ENCODE results near the gene MTHFD1L. TPM values are rescaled to one million over a fixed set of nuclear protein-coding genes. Genes with fewer than 3 reads are reported as not detected.
"Not testable (repeated sequence)": the region's sequence is repeated elsewhere in the genome, so short reads cannot be mapped to it uniquely, and the experiment has no call there.

MTHFD1L gene
- total RNA-seq, 3 donors from 2014 or later (not counting 1 experiment from before 2014, with no cell fraction given): 3.8 to 4.5 (median 4.3) TPM

DNA sequence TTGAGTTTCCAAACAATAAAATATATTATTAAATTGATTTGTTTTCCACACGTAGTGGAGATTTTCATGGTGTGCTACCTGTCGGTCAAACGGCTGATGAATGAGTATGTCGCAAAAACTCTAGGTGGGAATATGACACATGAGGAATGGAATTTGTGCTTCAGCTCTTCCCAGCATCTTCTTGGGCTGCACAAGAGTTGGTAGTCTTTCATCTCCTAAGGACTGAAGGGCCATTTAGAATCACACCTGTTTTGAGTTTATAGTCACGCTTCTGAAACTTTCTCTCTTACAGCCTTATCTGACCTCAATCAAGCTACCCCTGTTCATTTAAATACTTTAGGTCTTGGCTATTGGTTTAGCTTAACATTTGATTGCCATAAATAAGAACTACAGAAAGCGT is 216.6 kb downstream of the MTHFD1L start:
- ATAC-seq: no peak
- Histone ChIP-seq H3K27me3 (ENCODE audit: control insufficient read depth, insufficient read depth, low read length) (no peaks in the 10 kb centered on the region), H3K36me3 (ENCODE audit: control insufficient read depth, insufficient read depth, low read length) (no peaks in the 10 kb centered on the region), H3K4me1 (ENCODE audit: control insufficient read depth, insufficient read depth, low read length) (no peaks in the 10 kb centered on the region), H3K4me3 (ENCODE audit: low read length) (no peak overlapping the region), H3K9me3 (ENCODE audit: control insufficient read depth, insufficient read depth, low read length) (no peaks in the 10 kb centered on the region), H3K27ac (ENCODE audit: low read length) (no peak overlapping the region)
- no peak for DNase-seq
- Mint-ChIP-seq H3K9me3 (no peaks in the 10 kb centered on the region), H3K27ac (no peak overlapping the region), H3K4me3 (no peak overlapping the region), H3K4me1 (no peaks in the 10 kb centered on the region), H3K27me3 (ENCODE audit: low read depth in 2 of 2) (no peaks in the 10 kb centered on the region), H3K36me3 (no peaks in the 10 kb centered on the region)
- 83% methylated on average over 5 of the region's 6 CpGs for WGBS (ENCODE audit: insufficient coverage)
- TF ChIP-seq, protein P1, sequence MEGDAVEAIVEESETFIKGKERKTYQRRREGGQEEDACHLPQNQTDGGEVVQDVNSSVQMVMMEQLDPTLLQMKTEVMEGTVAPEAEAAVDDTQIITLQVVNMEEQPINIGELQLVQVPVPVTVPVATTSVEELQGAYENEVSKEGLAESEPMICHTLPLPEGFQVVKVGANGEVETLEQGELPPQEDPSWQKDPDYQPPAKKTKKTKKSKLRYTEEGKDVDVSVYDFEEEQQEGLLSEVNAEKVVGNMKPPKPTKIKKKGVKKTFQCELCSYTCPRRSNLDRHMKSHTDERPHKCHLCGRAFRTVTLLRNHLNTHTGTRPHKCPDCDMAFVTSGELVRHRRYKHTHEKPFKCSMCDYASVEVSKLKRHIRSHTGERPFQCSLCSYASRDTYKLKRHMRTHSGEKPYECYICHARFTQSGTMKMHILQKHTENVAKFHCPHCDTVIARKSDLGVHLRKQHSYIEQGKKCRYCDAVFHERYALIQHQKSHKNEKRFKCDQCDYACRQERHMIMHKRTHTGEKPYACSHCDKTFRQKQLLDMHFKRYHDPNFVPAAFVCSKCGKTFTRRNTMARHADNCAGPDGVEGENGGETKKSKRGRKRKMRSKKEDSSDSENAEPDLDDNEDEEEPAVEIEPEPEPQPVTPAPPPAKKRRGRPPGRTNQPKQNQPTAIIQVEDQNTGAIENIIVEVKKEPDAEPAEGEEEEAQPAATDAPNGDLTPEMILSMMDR (IDR thresholded peaks at IDR 0.05): no peak
- intact Hi-C loops (cut with micrococcal nuclease): no loop called here

DNA sequence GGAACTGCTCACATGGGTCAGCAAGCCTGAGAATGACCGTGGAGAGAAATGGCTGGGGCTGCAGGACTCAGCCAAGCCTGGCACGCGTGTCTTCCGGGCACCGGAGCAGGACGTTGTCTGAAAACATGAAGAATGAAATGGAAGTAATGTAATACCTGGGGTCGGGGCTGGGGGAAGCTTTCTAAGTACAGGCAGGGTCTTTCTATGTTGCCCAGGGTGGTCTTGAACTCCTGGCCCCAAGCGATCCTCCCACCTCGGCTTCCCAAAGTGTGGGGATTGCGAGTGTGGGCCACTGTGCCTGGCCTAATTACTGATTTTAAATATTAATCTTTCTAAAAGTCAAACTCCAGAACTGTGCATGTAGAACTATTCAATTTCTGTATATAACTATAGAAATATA is 218.8 kb downstream of the MTHFD1L start:
- no peak for DNase-seq
- no peak overlapping the region for H3K4me3 Mint-ChIP-seq
- H3K27me3 Mint-ChIP-seq (ENCODE audit: low read depth in 2 of 2): no peaks in the 10 kb centered on the region
- no peak overlapping the region for H3K27ac Mint-ChIP-seq
- TF ChIP-seq, protein P1 (IDR thresholded peaks at IDR 0.05): no peak
- no peaks in the 10 kb centered on the region for H3K9me3 Mint-ChIP-seq
- Histone ChIP-seq H3K9me3 (ENCODE audit: control insufficient read depth, insufficient read depth, low read length) (no peaks in the 10 kb centered on the region), H3K36me3 (ENCODE audit: control insufficient read depth, insufficient read depth, low read length) (no peaks in the 10 kb centered on the region), H3K4me3 (ENCODE audit: low read length) (no peak overlapping the region), H3K27ac (ENCODE audit: low read length) (no peak overlapping the region), H3K4me1 (ENCODE audit: control insufficient read depth, insufficient read depth, low read length) (no peaks in the 10 kb centered on the region), H3K27me3 (ENCODE audit: control insufficient read depth, insufficient read depth, low read length) (no peaks in the 10 kb centered on the region)
- no peak for ATAC-seq
- 97% methylated on average over 10 of the region's 10 CpGs for WGBS (ENCODE audit: insufficient coverage)
- no peaks in the 10 kb centered on the region for H3K36me3 Mint-ChIP-seq
- no peaks in the 10 kb centered on the region for H3K4me1 Mint-ChIP-seq
- intact Hi-C loops (cut with micrococcal nuclease): no loop called here

DNA sequence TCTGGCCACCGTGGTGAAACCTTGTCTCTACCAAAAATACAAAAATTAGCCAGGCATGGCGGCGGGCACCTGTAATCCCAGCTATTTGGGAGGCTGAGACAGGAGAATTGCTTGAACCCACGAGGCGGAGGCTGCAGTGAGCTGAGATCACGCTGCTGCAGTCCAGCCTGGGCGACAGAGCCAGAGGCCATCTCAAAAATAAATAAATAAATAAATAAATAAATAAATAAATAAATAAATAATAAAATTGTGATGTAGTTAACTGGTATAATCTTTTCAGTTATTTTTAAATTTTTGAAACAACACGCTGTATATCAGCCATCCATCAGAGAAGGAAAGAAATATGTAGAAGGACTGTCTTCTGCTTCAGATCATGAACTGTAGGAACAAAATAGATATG is 221.6 kb downstream of the MTHFD1L start:
- H3K27me3 ChIP-seq (ENCODE audit: control insufficient read depth, insufficient read depth, low read length); H3K4me1 Mint-ChIP-seq; intact Hi-C loops (cut with micrococcal nuclease); H3K27ac Mint-ChIP-seq; ATAC-seq; H3K36me3 Mint-ChIP-seq; H3K4me3 ChIP-seq (ENCODE audit: low read length); H3K27ac ChIP-seq (ENCODE audit: low read length); H3K9me3 ChIP-seq (ENCODE audit: control insufficient read depth, insufficient read depth, low read length); DNase-seq; H3K27me3 Mint-ChIP-seq (ENCODE audit: low read depth in 2 of 2); H3K9me3 Mint-ChIP-seq; H3K4me1 ChIP-seq (ENCODE audit: control insufficient read depth, insufficient read depth, low read length); H3K36me3 ChIP-seq (ENCODE audit: control insufficient read depth, insufficient read depth, low read length); H3K4me3 Mint-ChIP-seq: not testable (repeated sequence)
- WGBS (ENCODE audit: insufficient coverage): 96% methylated on average over 6 of the region's 8 CpGs

DNA sequence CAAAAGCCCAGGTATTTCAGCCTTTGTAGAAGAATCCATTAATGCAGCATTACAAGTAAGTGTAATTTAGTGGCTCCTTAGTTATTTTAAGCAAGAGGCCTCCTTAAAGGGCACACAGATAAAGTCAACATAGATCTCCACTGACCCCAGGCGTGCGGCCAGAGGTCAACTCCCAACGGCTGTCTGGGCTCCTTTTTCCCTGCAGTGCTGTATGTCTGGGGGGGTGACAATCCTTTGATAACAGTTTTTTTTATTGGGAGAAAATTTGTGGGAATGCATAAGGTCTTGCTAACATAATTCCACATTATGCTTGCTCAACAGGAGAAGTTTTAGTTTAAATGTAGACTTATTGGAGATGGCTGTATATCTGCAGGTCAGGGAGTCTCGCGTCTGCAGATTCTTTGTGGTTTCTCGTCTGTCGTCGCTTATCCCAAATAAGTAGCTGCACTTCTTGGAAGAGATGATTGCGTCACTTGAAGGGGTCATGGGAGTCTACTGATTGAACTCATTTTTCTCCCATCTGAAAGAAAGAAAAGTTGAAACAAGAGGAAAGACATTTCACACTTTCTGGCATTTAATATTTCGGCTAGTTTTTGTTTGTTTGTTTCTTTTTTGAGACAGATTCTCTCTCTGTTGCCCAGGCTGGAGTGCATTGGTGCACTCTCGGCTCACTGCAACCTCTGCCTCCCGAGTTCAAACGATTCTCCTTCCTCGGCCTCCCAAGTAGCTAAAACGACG is 222.5 kb downstream of the MTHFD1L start:
- intact Hi-C loops (cut with micrococcal nuclease): no loop called here
- Histone ChIP-seq H3K4me1 (ENCODE audit: control insufficient read depth, insufficient read depth, low read length) (no peaks in the 10 kb centered on the region), H3K27me3 (ENCODE audit: control insufficient read depth, insufficient read depth, low read length) (no peaks in the 10 kb centered on the region), H3K4me3 (ENCODE audit: low read length) (no peak overlapping the region), H3K9me3 (ENCODE audit: control insufficient read depth, insufficient read depth, low read length) (no peaks in the 10 kb centered on the region), H3K27ac (ENCODE audit: low read length) (no peak overlapping the region), H3K36me3 (ENCODE audit: control insufficient read depth, insufficient read depth, low read length) (no peaks in the 10 kb centered on the region)
- H3K9me3 Mint-ChIP-seq: no peaks in the 10 kb centered on the region
- no peaks in the 10 kb centered on the region for H3K27me3 Mint-ChIP-seq (ENCODE audit: low read depth in 2 of 2)
- DNase-seq (no peak), ATAC-seq (no peak)
- H3K4me3 Mint-ChIP-seq: no peak overlapping the region
- WGBS (ENCODE audit: insufficient coverage): 94% methylated on average over 13 of the region's 16 CpGs
- TF ChIP-seq, protein P1 (IDR thresholded peaks at IDR 0.05): no peak
- no peak overlapping the region for H3K27ac Mint-ChIP-seq
- H3K36me3 Mint-ChIP-seq: no peaks in the 10 kb centered on the region
- H3K4me1 Mint-ChIP-seq: no peaks in the 10 kb centered on the region
